Measurements from ENCODE around the gene DEXI.
"Not testable (repeated sequence)": the region's sequence is repeated elsewhere in the genome, so short reads cannot be mapped to it uniquely, and the experiment has no call there.

The DEXI gene

GRCh38 chr16:10927497-10928112 lies 14.7 kb downstream of the DEXI start:
- no peaks in the 10 kb centered on the region for H3K27me3 ChIP-seq
- no peak for TF ChIP-seq CTCF (IDR thresholded peaks at IDR 0.05)
- peaks cover 12 to 26% of the 10 kb centered on the region in 2 experiments for H3K4me1 ChIP-seq (ENCODE audit: control insufficient read depth in 1 of 2, insufficient read depth in 1 of 2, low read depth in 1 of 2, low read length in 1 of 2)
- no peaks in the 10 kb centered on the region for H3K9me3 ChIP-seq
- no peak overlapping the region for H3K4me3 ChIP-seq (ENCODE audit: low read depth in 1 of 2, low read length in 1 of 2)
- peaks cover 26% of the 10 kb centered on the region for H3K36me3 ChIP-seq
- no peak overlapping the region for H3K27ac ChIP-seq

GRCh38 chr16:10926867-10927266 lies 15.4 kb downstream of the DEXI start:
- no peaks in the 10 kb centered on the region for H3K9me3 ChIP-seq
- H3K4me1 ChIP-seq (ENCODE audit: control insufficient read depth in 1 of 2, insufficient read depth in 1 of 2, low read depth in 1 of 2, low read length in 1 of 2), result peaks cover 11 to 24% of the 10 kb centered on the region in 2 experiments
- no peak overlapping the region for H3K27ac ChIP-seq
- no peaks in the 10 kb centered on the region for H3K27me3 ChIP-seq
- H3K4me3 ChIP-seq (ENCODE audit: low read depth in 1 of 2, low read length in 1 of 2), result no peak overlapping the region
- no peak for TF ChIP-seq CTCF (IDR thresholded peaks at IDR 0.05)
- H3K36me3 ChIP-seq, result peaks cover 26% of the 10 kb centered on the region

GRCh38 chr16:10926094-10926493 lies 16.2 kb downstream of the DEXI start:
- no peak for TF ChIP-seq CTCF (IDR thresholded peaks at IDR 0.05)
- no peak overlapping the region for H3K27ac ChIP-seq
- H3K4me3 ChIP-seq (ENCODE audit: low read depth in 1 of 2, low read length in 1 of 2), result no peak overlapping the region
- no peaks in the 10 kb centered on the region for H3K9me3 ChIP-seq
- peaks cover 11 to 17% of the 10 kb centered on the region in 2 experiments for H3K4me1 ChIP-seq (ENCODE audit: control insufficient read depth in 1 of 2, insufficient read depth in 1 of 2, low read depth in 1 of 2, low read length in 1 of 2)
- H3K27me3 ChIP-seq, result no peaks in the 10 kb centered on the region
- H3K36me3 ChIP-seq, result peaks cover 26% of the 10 kb centered on the region

GRCh38 chr16:10925285-10925684 lies 17.0 kb downstream of the DEXI start:
- not testable (repeated sequence) for H3K4me3 ChIP-seq (ENCODE audit: low read depth in 1 of 2, low read length in 1 of 2); H3K27me3 ChIP-seq; H3K27ac ChIP-seq; H3K9me3 ChIP-seq; H3K4me1 ChIP-seq (ENCODE audit: control insufficient read depth in 1 of 2, insufficient read depth in 1 of 2, low read depth in 1 of 2, low read length in 1 of 2)
- peaks cover 26% of the 10 kb centered on the region for H3K36me3 ChIP-seq

GRCh38 chr16:10923650-10924214 lies 18.5 kb downstream of the DEXI start:
- no peak overlapping the region for H3K27ac ChIP-seq
- peaks cover 21% of the 10 kb centered on the region for H3K36me3 ChIP-seq
- H3K4me1 ChIP-seq (ENCODE audit: control insufficient read depth in 1 of 2, insufficient read depth in 1 of 2, low read depth in 1 of 2, low read length in 1 of 2), result peaks cover under 1 to 1% of the 10 kb centered on the region in 2 experiments
- no peaks in the 10 kb centered on the region for H3K9me3 ChIP-seq
- H3K27me3 ChIP-seq, result no peaks in the 10 kb centered on the region
- no peak for TF ChIP-seq CTCF (IDR thresholded peaks at IDR 0.05)
- H3K4me3 ChIP-seq (ENCODE audit: low read depth in 1 of 2, low read length in 1 of 2), result no peak overlapping the region

- peaks cover 4% of the 10 kb centered on the region in 2 experiments for H3K4me1 ChIP-seq (ENCODE audit: control insufficient read depth in 1 of 2, insufficient read depth in 1 of 2, low read depth in 1 of 2, low read length in 1 of 2)
- no peaks in the 10 kb centered on the region for H3K27me3 ChIP-seq
- H3K4me3 ChIP-seq (ENCODE audit: low read depth in 1 of 2, low read length in 1 of 2), result no peak overlapping the region
- H3K27ac ChIP-seq, result no peak overlapping the region
- no peaks in the 10 kb centered on the region for H3K9me3 ChIP-seq
- no peak for TF ChIP-seq CTCF (IDR thresholded peaks at IDR 0.05)
- H3K36me3 ChIP-seq, result peaks cover 16% of the 10 kb centered on the region
Measured at GRCh38 chr16:10923146-10923649, 19.1 kb downstream of the DEXI start.

All from neutrophil (primary cell).